HepG2 (cell line): Measurements from ENCODE around the gene KATNBL1. TPM values are rescaled to one million over a fixed set of nuclear protein-coding genes. Genes with fewer than 3 reads are reported as not detected.

ENCODE experiments used
- ATAC-seq: fragments of 200-7000 bp; cut with Tn5 transposase; 3 replicates; pipeline ENCODE4 v1.9.1; 2020; ENCODE audit warnings: mild to moderate bottlenecking, moderate library complexity
- BruUV-seq: library from RNA; stranded (reverse); fragments of 400-500 nt; replicated peaks from 2 replicates; lab custom pipeline; 2021; lab: Mats Ljungman, UMichigan
- CTCF ChIA-PET: fragments of 300-600 bp; formaldehyde crosslinking; extraction: SDS; loops from one replicate; lab custom pipeline; 2021; ENCODE audit warnings: low total read pairs, inconsistent platforms, low intra/inter-chr PET ratio; lab: Yijun Ruan, JAX
- POLR2A ChIA-PET: fragments of 350-600 bp; sonication (Branson Sonifier 250); formaldehyde crosslinking; loops from one replicate; lab custom pipeline; 2020; ENCODE audit warnings: antibody characterized with exemption, inconsistent platforms; lab: Yijun Ruan, JAX
- DNase-seq: peaks from one replicate; pipeline ENCODE4 v3.0.0-alpha.2; 2015; ENCODE audit warnings: low spot score
- FAIRE-seq: peaks from 3 replicates; lab custom pipeline; 2011; peaks lifted over from hg19 to GRCh38; lab: Jason Lieb, UNC
- H2AFZ ChIP-seq: one replicate; pipeline ENCODE4 v1.6.1; 2011; ENCODE audit warnings: low read length, inconsistent platforms
- H3K27ac ChIP-seq: fragments of 300-600 bp; 3 replicates; pipeline ENCODE4 v1.8.0; 2011; ENCODE audit warnings: mixed run types, mild to moderate bottlenecking, mixed read lengths, low read length, inconsistent platforms; ENCODE audit not compliant: insufficient read depth; ENCODE audit errors: extremely low read length
- H3K27me3 ChIP-seq, 2 experiments: fragments of 200-600 bp in 1 of 2; 2 replicates in 1 of 2; 3 replicates in 1 of 2; pipeline versions ENCODE4 v1.6.0 to v1.8.0; 2011; ENCODE audit warnings: low read length in 2 of 2, mild to moderate bottlenecking in 2 of 2, moderate library complexity in 2 of 2, inconsistent platforms in 1 of 2; ENCODE audit not compliant: insufficient read depth in 2 of 2, control insufficient read depth in 1 of 2
- H3K36me3 ChIP-seq, 2 experiments: fragments of 200-600 bp in 1 of 2; replicated peaks in 1 of 2; 2 replicates in 1 of 2; 3 replicates in 1 of 2; pipeline versions ENCODE4 v1.5.1 to v1.8.0; 2011; ENCODE audit warnings: low read length in 2 of 2, inconsistent platforms in 1 of 2; ENCODE audit not compliant: insufficient read depth in 2 of 2, control insufficient read depth in 1 of 2
- H3K4me1 ChIP-seq: 2 replicates; pipeline ENCODE4 v1.5.1; 2012; ENCODE audit warnings: low read length, inconsistent platforms; ENCODE audit not compliant: insufficient read depth
- H3K4me2 ChIP-seq: 2 replicates; pipeline ENCODE4 v1.6.0; 2011; ENCODE audit warnings: low read depth, low read length, inconsistent platforms
- H3K4me3 ChIP-seq, 3 experiments: fragments of 200-600 bp in 1 of 3; sonication (generic), shearing (Covaris generic) in 1 of 3; replicated peaks in 1 of 3; 2 replicates each; pipeline ENCODE4 v1.5.1; 2011 to 2016; ENCODE audit warnings: low read length in 3 of 3, inconsistent platforms in 2 of 3, low read depth in 2 of 3, mild to moderate bottlenecking in 2 of 3, control low read depth in 1 of 3, mixed read lengths in 1 of 3; ENCODE audit not compliant: insufficient read depth in 1 of 3
- H3K79me2 ChIP-seq: one replicate; pipeline ENCODE4 v1.6.1; 2011; ENCODE audit warnings: low read length, inconsistent platforms; ENCODE audit not compliant: insufficient read depth
- H3K9ac ChIP-seq: 2 replicates; pipeline ENCODE4 v1.6.0; 2011; ENCODE audit warnings: mild to moderate bottlenecking, low read depth, low read length, inconsistent platforms; ENCODE audit not compliant: insufficient read depth
- H3K9me3 ChIP-seq: 2 replicates; pipeline ENCODE4 v1.5.1; 2012; ENCODE audit warnings: mild to moderate bottlenecking, low read length
- H4K20me1 ChIP-seq: 2 replicates; pipeline ENCODE4 v1.6.0; 2011; ENCODE audit warnings: inconsistent platforms, mild to moderate bottlenecking, low read length, moderate library complexity; ENCODE audit not compliant: insufficient read depth
- ELF4 ChIP-seq: sonication (generic); formaldehyde crosslinking; IDR thresholded peaks from 2 replicates; pipeline ENCODE4 v1.5.0; 2020; ENCODE audit warnings: missing genetic modification reagents, mild to moderate bottlenecking, moderate library complexity, borderline replicate concordance
- ZFAT ChIP-seq: sonication (generic); formaldehyde crosslinking; conservative IDR thresholded peaks from 2 replicates; pipeline ENCODE4 v1.8.1; 2023; ENCODE audit warnings: missing genetic modification reagents, inconsistent platforms
- ZNF891 ChIP-seq: sonication (generic); formaldehyde crosslinking; IDR thresholded peaks from 2 replicates; pipeline ENCODE4 v1.5.0; 2020; ENCODE audit warnings: mild to moderate bottlenecking, missing genetic modification reagents
- ZSCAN31 ChIP-seq: sonication (generic); formaldehyde crosslinking; IDR thresholded peaks from 2 replicates; pipeline ENCODE4 v1.5.0; 2020; ENCODE audit warnings: low read depth, mild to moderate bottlenecking, missing genetic modification reagents
- WGBS: methylation state at CpG from one replicate; pipeline ENCODE4 v1.1.6; 2017; ENCODE audit warnings: low lambda C conversion rate; 5-methylcytosine and 5-hydroxymethylcytosine counted together
- in situ Hi-C: cut with HindIII; loops from 2 replicates; pipeline ENCODE4 v1.10.0; 2017; ENCODE audit warnings: low pct_unique_long_range_greater_than_20kb; ENCODE audit not compliant: extremely low pct_ligation_motif_present
- intact Hi-C: fragments of 100-400 bp; cut with micrococcal nuclease; formaldehyde crosslinking; loops from one replicate; pipeline ENCODE4 v1.10.0; 2022; ENCODE audit not compliant: unreplicated experiment
- polyA plus RNA-seq, 8 experiments: library from polyadenylated mRNA; depleted of rRNA in 3 of 8; stranded (reverse) in 7 of 8; unstranded in 1 of 8; fragments of >200 nt; fragmentation: Illumina TruSeq in 4 of 8; extraction: Trizol in 4 of 8; gene quantifications; 2 replicates each; pipeline versions ENCODE4 v1.2.1 to v1.2.3, GENCODE V29; 2011 to 2016; ENCODE audit warnings: low read depth in 4 of 8, missing spikeins in 1 of 8, mixed read lengths in 1 of 8; ENCODE audit not compliant: insufficient read depth in 1 of 8
- total RNA-seq, 5 experiments: library from RNA; depleted of rRNA; stranded (reverse); fragments of >200 nt; fragmentation: Illumina TruSeq; extraction: Trizol; gene quantifications; 2 replicates each; pipeline ENCODE4 v1.2.3, GENCODE V29; 2016; ENCODE audit warnings: low read depth in 1 of 5
- TF ChIP-seq, protein P1 (sequence below): sonication (generic); formaldehyde crosslinking; IDR thresholded peaks from 2 replicates; pipeline ENCODE4 v1.5.0; 2020; ENCODE audit warnings: mild to moderate bottlenecking, missing genetic modification reagents

The KATNBL1 gene
- total and polyA plus RNA-seq, 2 of the 13 experiments (the other 11 are each of a cell fraction or from before 2014, with no cell fraction given): 23.4 to 42.8 TPM

GRCh38 chr15:34182942-34183341 lies 27.0 kb downstream of the KATNBL1 start (continued):
- TF ChIP-seq ZNF891 (CRISPR knock-in tag) (no peak), ZFAT (CRISPR knock-in tag) (no peak), ELF4 (no peak)

DNA sequence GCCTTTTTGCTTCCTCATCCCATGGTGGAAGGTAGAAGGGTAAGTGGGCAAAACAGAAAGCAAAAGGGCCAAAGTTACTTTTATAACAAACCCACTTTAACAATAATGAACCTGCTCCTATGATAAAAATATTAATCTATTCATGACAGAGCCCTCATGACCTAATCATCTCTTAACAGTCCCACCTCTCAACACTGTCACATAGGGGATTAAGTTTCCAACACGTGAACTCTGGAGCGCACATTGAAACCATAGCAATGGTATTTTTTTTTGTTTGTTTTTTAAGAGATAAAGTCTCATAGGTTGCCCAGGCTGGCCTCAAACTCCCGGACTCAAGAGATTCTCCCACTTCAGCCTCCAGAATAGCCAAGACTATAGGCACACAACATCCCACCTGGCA lies 30.7 kb downstream of the KATNBL1 start:
- intact Hi-C loops (no loop called here), in situ Hi-C loops (no loop called here)
- TF ChIP-seq, protein P1, sequence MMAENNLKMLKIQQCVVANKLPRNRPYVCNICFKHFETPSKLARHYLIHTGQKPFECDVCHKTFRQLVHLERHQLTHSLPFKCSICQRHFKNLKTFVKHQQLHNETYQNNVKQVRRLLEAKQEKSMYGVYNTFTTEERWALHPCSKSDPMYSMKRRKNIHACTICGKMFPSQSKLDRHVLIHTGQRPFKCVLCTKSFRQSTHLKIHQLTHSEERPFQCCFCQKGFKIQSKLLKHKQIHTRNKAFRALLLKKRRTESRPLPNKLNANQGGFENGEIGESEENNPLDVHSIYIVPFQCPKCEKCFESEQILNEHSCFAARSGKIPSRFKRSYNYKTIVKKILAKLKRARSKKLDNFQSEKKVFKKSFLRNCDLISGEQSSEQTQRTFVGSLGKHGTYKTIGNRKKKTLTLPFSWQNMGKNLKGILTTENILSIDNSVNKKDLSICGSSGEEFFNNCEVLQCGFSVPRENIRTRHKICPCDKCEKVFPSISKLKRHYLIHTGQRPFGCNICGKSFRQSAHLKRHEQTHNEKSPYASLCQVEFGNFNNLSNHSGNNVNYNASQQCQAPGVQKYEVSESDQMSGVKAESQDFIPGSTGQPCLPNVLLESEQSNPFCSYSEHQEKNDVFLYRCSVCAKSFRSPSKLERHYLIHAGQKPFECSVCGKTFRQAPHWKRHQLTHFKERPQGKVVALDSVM (CRISPR knock-in tag): peak; percentile 48; the same call in 1 of the 2 replicates
- no peak for TF ChIP-seq ZSCAN31 (CRISPR knock-in tag)
- H4K20me1 ChIP-seq: no peaks in the 10 kb centered on the region
- no peak overlapping the region for H3K4me2 ChIP-seq
- no peak overlapping the region for H3K9ac ChIP-seq
- peaks cover 5% of the 10 kb centered on the region for H3K9me3 ChIP-seq
- no peak overlapping the region for H3K4me3 ChIP-seq
- POLR2A ChIA-PET: no interaction called here
- 72% methylated on average over 3 of the region's 3 CpGs for WGBS
- H3K27ac ChIP-seq: no peak overlapping the region
- CTCF ChIA-PET: no interaction called here
- peak; percentile 9 for DNase-seq
- 0 out of 5 replicates have a peak, but pooled peaks cover 0 to 3% of the 10 kb centered on the region in 2 experiments for H3K36me3 ChIP-seq
- no peaks in the 10 kb centered on the region for H3K27me3 ChIP-seq
- no peak for ATAC-seq
- peaks cover 29% of the 10 kb centered on the region for H3K79me2 ChIP-seq
- no TSS peak for BruUV-seq
- H2AFZ ChIP-seq: no peak overlapping the region
- no peak for FAIRE-seq
- H3K4me1 ChIP-seq: peaks cover 16% of the 10 kb centered on the region
